HTERT RPE-1 (cell line): ENCODE measurements around the gene TEX36.
"Not testable (repeated sequence)": the region's sequence is repeated elsewhere in the genome, so short reads cannot be mapped to it uniquely, and the experiment has no call there.

Source experiments
- in situ Hi-C: fragments of 300-500 bp; cut with MboI; formaldehyde crosslinking; loops from 4 replicates; pipeline ENCODE4 v1.14.3; 2020; ENCODE audit warnings: low sequenced_read_pairs

TEX36 gene

GRCh38 chr10:125683063-125683462, at the start of gene TEX36:
TSS of gene TEX36 (minus strand) at chr10:125683163. CDS start at chr10:125682989, 174 bp downstream.
- in situ Hi-C loops = no loop called here

- in situ Hi-C loops = no loop called here
These were observed 44.5 kb upstream of the TEX36 start for GRCh38 chr10:125727436-125727835.

- in situ Hi-C loops = no loop called here
These were observed 44.0 kb upstream of the TEX36 start for GRCh38 chr10:125726914-125727313.

- in situ Hi-C loops = no loop called here
These were observed 39.8 kb upstream of the TEX36 start for GRCh38 chr10:125722811-125723210.

- in situ Hi-C loops = no loop called here
These were observed 38.1 kb upstream of the TEX36 start for GRCh38 chr10:125721035-125721434.

- in situ Hi-C loops = no loop called here
These were observed 37.0 kb upstream of the TEX36 start for GRCh38 chr10:125720002-125720382.

GRCh38 chr10:125719173-125720001, 36.4 kb upstream of the TEX36 start, which contains the start of gene EDRF1:
TSS of gene EDRF1 (plus strand) at chr10:125719709. CDS start at chr10:125719808, 99 bp downstream.
- in situ Hi-C loops = no loop called here

- in situ Hi-C loops = not testable (repeated sequence)
These were observed 31.8 kb upstream of the TEX36 start for GRCh38 chr10:125714728-125715127.

- in situ Hi-C loops = no loop called here
These were observed 28.3 kb upstream of the TEX36 start for GRCh38 chr10:125711110-125711750.

- in situ Hi-C loops = no loop called here
These were observed 26.9 kb upstream of the TEX36 start for GRCh38 chr10:125709553-125710474.

- in situ Hi-C loops = no loop called here
These were observed 26.1 kb upstream of the TEX36 start for GRCh38 chr10:125708971-125709503.

- in situ Hi-C loops = no loop called here
These were observed 24.8 kb upstream of the TEX36 start for GRCh38 chr10:125707541-125708468.

- in situ Hi-C loops = no loop called here
These were observed 17.5 kb upstream of the TEX36 start for GRCh38 chr10:125700355-125700911.

- in situ Hi-C loops = no loop called here
These were observed 16.7 kb upstream of the TEX36 start for GRCh38 chr10:125699562-125700143.

- in situ Hi-C loops = no loop called here
These were observed 15.6 kb upstream of the TEX36 start for GRCh38 chr10:125698481-125698998.

GRCh38 chr10:125696884-125697283, 13.9 kb upstream of the TEX36 start:
- in situ Hi-C loops = not testable (repeated sequence)

- in situ Hi-C loops = no loop called here
These were observed 11.9 kb upstream of the TEX36 start for GRCh38 chr10:125694883-125695282.

GRCh38 chr10:125693524-125693847, 10.5 kb upstream of the TEX36 start:
- in situ Hi-C loops = no loop called here
